H1 (cell line): ENCODE data around the gene TMED3. TPM values are rescaled to one million over a fixed set of nuclear protein-coding genes. Genes with fewer than 3 reads are reported as not detected.

ENCODE experiments used
- CTCF ChIA-PET: fragments of 300-600 bp; sonication (Branson Sonifier 250); formaldehyde crosslinking; loops from one replicate; lab custom pipeline; 2021; ENCODE audit not compliant: partially characterized antibody; lab: Charles Lee
- POLR2A ChIA-PET: fragments of 300-600 bp; sonication (Branson Sonifier 250); formaldehyde crosslinking; loops from one replicate; lab custom pipeline; 2021; ENCODE audit warnings: inconsistent platforms; ENCODE audit not compliant: partially characterized antibody; lab: Charles Lee
- DNase-seq, 2 experiments: peaks; one replicate each; pipeline versions ENCODE4 v3.0.0 to v3.0.0-alpha.2; 2010 to 2022; ENCODE audit warnings: low spot score in 2 of 2, low read depth in 1 of 2, mixed read lengths in 1 of 2
- FAIRE-seq: peaks from 2 replicates; lab custom pipeline; 2011; peaks lifted over from hg19 to GRCh38; lab: Jason Lieb, UNC
- H2AFZ ChIP-seq: 2 replicates; pipeline ENCODE4 v1.8.1; 2012; ENCODE audit warnings: low read length, inconsistent platforms
- H2AK5ac ChIP-seq: 2 replicates; pipeline ENCODE4 v1.6.1; 2013; ENCODE audit warnings: low read depth, low read length
- H2BK120ac ChIP-seq: replicated peaks from 2 replicates; pipeline ENCODE3; 2013; ENCODE audit warnings: low read depth, low read length, inconsistent platforms
- H2BK12ac ChIP-seq: 2 replicates; pipeline ENCODE4 v1.6.1; 2013; ENCODE audit warnings: low read depth, low read length
- H2BK15ac ChIP-seq: 2 replicates; pipeline ENCODE4 v1.6.1; 2013; ENCODE audit warnings: low read length
- H2BK20ac ChIP-seq: 2 replicates; pipeline ENCODE4 v1.6.1; 2013; ENCODE audit warnings: low read length
- H2BK5ac ChIP-seq: 2 replicates; pipeline ENCODE4 v1.6.1; 2013; ENCODE audit warnings: low read depth, low read length
- H3K14ac ChIP-seq: 2 replicates; pipeline ENCODE4 v1.6.1; 2013; ENCODE audit warnings: inconsistent platforms; ENCODE audit not compliant: insufficient read length
- H3K18ac ChIP-seq: 2 replicates; pipeline ENCODE4 v1.6.1; 2013; ENCODE audit warnings: low read length; ENCODE audit errors: extremely low read depth
- H3K23ac ChIP-seq: 2 replicates; pipeline ENCODE4 v1.6.1; 2013; ENCODE audit warnings: inconsistent platforms; ENCODE audit not compliant: insufficient read length
- H3K23me2 ChIP-seq: 2 replicates; pipeline ENCODE4 v1.6.1; 2013; ENCODE audit warnings: low read depth, low read length
- H3K27ac ChIP-seq: 2 replicates; pipeline ENCODE4 v1.6.1; 2011; ENCODE audit warnings: low read depth, low read length, inconsistent platforms
- H3K27me3 ChIP-seq, 4 experiments: replicated peaks in 1 of 4; 1 replicate in 1 of 4; 2 replicates in 3 of 4; pipeline versions ENCODE4 v1.6.1 to v1.8.1; 2011 to 2013; ENCODE audit warnings: low read length in 3 of 4, mild to moderate bottlenecking in 3 of 4, inconsistent platforms in 2 of 4, mixed read lengths in 2 of 4, moderate library complexity in 1 of 4; ENCODE audit not compliant: control insufficient read depth in 3 of 4, insufficient read depth in 3 of 4; ENCODE audit errors: extremely low read depth in 1 of 4
- H3K36me3 ChIP-seq, 4 experiments: 2 replicates each; pipeline versions ENCODE4 v1.6.1 to v1.8.1; 2011 to 2013; ENCODE audit warnings: mild to moderate bottlenecking in 4 of 4, low read length in 3 of 4, moderate library complexity in 2 of 4, control low read depth in 1 of 4, inconsistent platforms in 1 of 4; ENCODE audit not compliant: insufficient read depth in 4 of 4, control insufficient read depth in 2 of 4
- H3K4ac ChIP-seq: replicated peaks from 2 replicates; pipeline ENCODE3; 2013; ENCODE audit warnings: low read length, low read depth, mixed read lengths, inconsistent platforms; ENCODE audit not compliant: insufficient read length
- H3K4me1 ChIP-seq, 4 experiments: replicated peaks in 1 of 4; 1 replicate in 1 of 4; 2 replicates in 3 of 4; pipeline versions ENCODE4 v1.6.1 to v1.8.1; 2011 to 2013; ENCODE audit warnings: low read length in 3 of 4, inconsistent platforms in 2 of 4, mixed read lengths in 1 of 4; ENCODE audit not compliant: insufficient read depth in 4 of 4, control insufficient read depth in 3 of 4
- H3K4me2 ChIP-seq, 2 experiments: 2 replicates each; pipeline versions ENCODE4 v1.6.1 to v1.8.1; 2011 to 2013; ENCODE audit warnings: low read depth in 2 of 2, low read length in 2 of 2, control low read depth in 1 of 2, inconsistent platforms in 1 of 2, mild to moderate bottlenecking in 1 of 2; ENCODE audit not compliant: insufficient read depth in 1 of 2
- H3K4me3 ChIP-seq, 4 experiments: fragments of 200-600, 300-600 bp in 1 of 4; sonication (generic), shearing (Covaris generic), sonication (Bioruptor Twin) in 1 of 4; 2 replicates each; pipeline versions ENCODE4 v1.5.1 to v1.8.1; 2011 to 2016; ENCODE audit warnings: low read length in 4 of 4, low read depth in 3 of 4, control low read depth in 2 of 4, inconsistent platforms in 2 of 4, mild to moderate bottlenecking in 2 of 4, mixed read lengths in 1 of 4, moderate library complexity in 1 of 4; ENCODE audit not compliant: insufficient read depth in 2 of 4; ENCODE audit errors: extremely low read depth in 1 of 4
- H3K56ac ChIP-seq: replicated peaks from 2 replicates; pipeline ENCODE3; 2013; ENCODE audit warnings: low read depth, mild to moderate bottlenecking, mixed read lengths, low read length, inconsistent platforms; ENCODE audit not compliant: insufficient read length
- H3K79me1 ChIP-seq: 2 replicates; pipeline ENCODE4 v1.6.1; 2013; ENCODE audit warnings: low read depth, low read length, control low read depth
- H3K79me2 ChIP-seq, 2 experiments: 2 replicates each; pipeline versions ENCODE4 v1.6.1 to v1.8.1; 2012 to 2013; ENCODE audit warnings: low read length in 2 of 2, mild to moderate bottlenecking in 2 of 2, inconsistent platforms in 1 of 2; ENCODE audit not compliant: insufficient read depth in 2 of 2, control insufficient read depth in 1 of 2
- H3K9ac ChIP-seq, 4 experiments: replicated peaks in 1 of 4; 1 replicate in 1 of 4; 2 replicates in 3 of 4; pipeline versions ENCODE4 v1.6.1 to v1.8.1; 2011 to 2013; ENCODE audit warnings: low read depth in 3 of 4, low read length in 3 of 4, control low read depth in 2 of 4, mild to moderate bottlenecking in 2 of 4, moderate library complexity in 2 of 4, inconsistent platforms in 1 of 4; ENCODE audit errors: extremely low read depth in 1 of 4
- H3K9me3 ChIP-seq, 2 experiments: 2 replicates each; pipeline versions ENCODE4 v1.6.1 to v1.8.1; 2012 to 2013; ENCODE audit warnings: mild to moderate bottlenecking in 2 of 2, moderate library complexity in 2 of 2, control low read depth in 1 of 2, inconsistent platforms in 1 of 2, low read depth in 1 of 2, low read length in 1 of 2, mixed read lengths in 1 of 2; ENCODE audit not compliant: insufficient read depth in 2 of 2
- H4K20me1 ChIP-seq, 2 experiments: replicated peaks in 1 of 2; 2 replicates each; pipeline versions ENCODE3 to v1.8.1; 2011 to 2013; ENCODE audit warnings: inconsistent platforms in 2 of 2, low read length in 2 of 2, mild to moderate bottlenecking in 1 of 2; ENCODE audit not compliant: insufficient read depth in 2 of 2, control insufficient read depth in 1 of 2
- H4K5ac ChIP-seq: 2 replicates; pipeline ENCODE4 v1.6.1; 2013; ENCODE audit warnings: low read length, low read depth, mixed read lengths, inconsistent platforms; ENCODE audit not compliant: insufficient read length
- H4K8ac ChIP-seq: 2 replicates; pipeline ENCODE4 v1.8.0; 2013; ENCODE audit warnings: mild to moderate bottlenecking, moderate library complexity, low read length, inconsistent platforms; ENCODE audit not compliant: insufficient read depth; ENCODE audit errors: extremely low read depth
- H4K91ac ChIP-seq: replicated peaks from 2 replicates; pipeline ENCODE3; 2013; ENCODE audit warnings: low read length, mixed read lengths, inconsistent platforms; ENCODE audit not compliant: insufficient read length
- ASH2L ChIP-seq: fragments of 200-600, 300-600 bp; sonication (generic); IDR thresholded peaks from one replicate; pipeline ENCODE4 v1.7.1; 2017; ENCODE audit warnings: low read length
- CBX5 ChIP-seq: fragments of 300-800, 300-1000 bp; sonication (generic); IDR thresholded peaks from 2 replicates; pipeline ENCODE4 v1.7.1; 2016; ENCODE audit warnings: antibody characterized with exemption, low read length, low read depth
- FOSL1 ChIP-seq: IDR thresholded peaks from 2 replicates; pipeline ENCODE4 v1.6.1; 2011; ENCODE audit warnings: mild to moderate bottlenecking, low read depth, low read length, moderate library complexity; ENCODE audit not compliant: insufficient read depth
- KDM4A ChIP-seq: IDR thresholded peaks from one replicate; pipeline ENCODE4 v1.7.1; 2012; ENCODE audit warnings: low read depth, mild to moderate bottlenecking, moderate library complexity, low read length, inconsistent platforms; ENCODE audit not compliant: severe bottlenecking
- KDM5A ChIP-seq: fragments of 200-600 bp; IDR thresholded peaks from 2 replicates; pipeline ENCODE4 v1.7.1; 2012; ENCODE audit warnings: mild to moderate bottlenecking, low read length, inconsistent platforms, mixed read lengths
- PHF8 ChIP-seq: fragments of 200-600 bp; sonication (generic); conservative IDR thresholded peaks from 2 replicates; pipeline ENCODE4 v1.7.1; 2012; ENCODE audit warnings: low read depth, mild to moderate bottlenecking, inconsistent platforms, low read length, moderate library complexity
- POLR2A ChIP-seq, 2 experiments: IDR thresholded peaks; 1 replicate in 1 of 2; 2 replicates in 1 of 2; pipeline ENCODE4 v1.6.1; 2011; ENCODE audit warnings: low read depth in 2 of 2, low read length in 2 of 2, mild to moderate bottlenecking in 2 of 2; ENCODE audit errors: control extremely low read depth in 1 of 2
- SP2 ChIP-seq: IDR thresholded peaks from 2 replicates; pipeline ENCODE4 v1.6.1; 2012; ENCODE audit warnings: mild to moderate bottlenecking, low read length, inconsistent platforms
- SRF ChIP-seq: IDR thresholded peaks from 2 replicates; pipeline ENCODE4 v1.6.1; 2011; ENCODE audit warnings: mild to moderate bottlenecking, low read depth, low read length, moderate library complexity
- SUZ12 ChIP-seq: fragments of 200-600 bp; sonication (generic); IDR thresholded peaks from 2 replicates; pipeline ENCODE4 v1.6.1; 2012; ENCODE audit warnings: mild to moderate bottlenecking, inconsistent platforms, low read length, moderate library complexity, mixed read lengths
- TAF7 ChIP-seq: optimal IDR thresholded peaks from 2 replicates; pipeline ENCODE3; 2011; ENCODE audit warnings: low read depth, mild to moderate bottlenecking, inconsistent platforms, low read length, moderate library complexity, borderline replicate concordance
- YY1 ChIP-seq: IDR thresholded peaks from 2 replicates; pipeline ENCODE4 v1.6.1; 2011; ENCODE audit warnings: low read depth, mild to moderate bottlenecking, low read length
- WGBS, 2 experiments: shearing (Covaris generic) in 1 of 2; methylation state at CpG; one replicate each; pipeline versions ENCODE4 v1.1.6 to v1.1.7; 2013 to 2015; ENCODE audit warnings: low lambda C conversion rate in 2 of 2, mixed read lengths in 2 of 2, inconsistent platforms in 1 of 2, low coverage in 1 of 2, missing lambda C conversion rate in 1 of 2; ENCODE audit not compliant: insufficient replicate concordance in 2 of 2, insufficient coverage in 1 of 2, insufficient read length in 1 of 2; ENCODE audit errors: extremely low coverage in 1 of 2, missing lambda C conversion rate in 1 of 2; 5-methylcytosine and 5-hydroxymethylcytosine counted together
- polyA plus RNA-seq, 7 experiments: library from polyadenylated mRNA; depleted of rRNA in 3 of 7; stranded (reverse) in 5 of 7; unstranded in 2 of 7; fragments of >200 nt in 5 of 7; fragments of 200-250 nt in 2 of 7; gene quantifications; 1 replicate in 5 of 7; 2 replicates in 1 of 7; 4 replicates in 1 of 7; pipeline versions ENCODE4 v1.2.1 to v1.2.3, GENCODE V29; 2011 to 2013; ENCODE audit warnings: missing spikeins in 2 of 7, mixed read lengths in 2 of 7
- total RNA-seq: library from RNA; stranded (reverse); fragmentation: NEBNext Ultra II Directional; extraction: Animal tissue kit (Norgen Biotek cat#: 25700); gene quantifications from 2 replicates; pipeline ENCODE4 v1.2.1, GENCODE V29; 2021

The TMED3 gene
- total and polyA plus RNA-seq, 2 of the 8 experiments (the other 6 are each of a cell fraction or from before 2014, with no cell fraction given): 50.2 to 110 TPM

DNA sequence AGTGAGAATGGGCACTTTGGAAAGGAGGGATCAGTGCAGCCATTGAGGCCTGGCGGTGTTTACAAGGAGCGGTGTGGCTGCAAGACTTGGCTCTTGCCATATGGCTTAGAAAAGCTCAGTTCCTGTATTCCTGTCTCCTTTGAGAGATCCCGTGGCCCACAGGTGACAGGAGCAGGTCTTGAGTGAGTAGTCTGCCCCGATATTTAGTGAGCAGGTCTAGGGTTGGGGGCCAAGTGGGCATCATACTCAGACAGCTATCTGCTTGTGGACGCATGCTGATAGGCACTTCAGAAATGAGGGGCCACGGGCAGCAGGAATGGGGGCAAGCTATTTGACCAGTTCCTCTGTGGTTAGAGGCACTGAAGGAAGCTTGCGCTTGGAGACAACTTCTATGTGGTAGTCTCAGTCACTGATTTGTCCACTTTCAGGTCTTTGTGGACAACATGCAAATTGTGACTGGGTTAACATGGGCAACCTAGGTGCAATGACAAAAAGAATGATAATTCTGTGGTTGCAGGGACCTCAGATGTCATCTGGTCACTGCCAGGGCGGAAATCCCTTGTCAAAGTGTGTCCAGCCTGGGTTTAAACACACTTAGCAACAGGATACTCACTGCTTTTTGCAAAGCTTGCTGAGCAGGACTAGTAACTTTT is 1.1 kb downstream of the TMED3 start:
- Histone ChIP-seq H4K5ac (no peak overlapping the region), H3K23me2 (peaks cover 14% of the 10 kb centered on the region; the same call in 1 of the 2 replicates), H3K18ac (no peak overlapping the region), H2BK12ac (no peak overlapping the region), H2AFZ (no peak overlapping the region), H3K14ac (no peak overlapping the region), H3K9me3 (no peaks in the 10 kb centered on the region), H3K27me3 (peaks cover 0 to 7% (median 2%) of the 10 kb centered on the region in 4 experiments; a peak in 3 of 7 replicates), H2BK5ac (no peak overlapping the region), H3K4me2 (peak overlapping the region; percentile 77 to 84), H3K36me3 (peaks cover 19 to 33% (median 33%) of the 10 kb centered on the region in 4 experiments), H3K79me2 (peaks cover 0 to 18% of the 10 kb centered on the region in 2 experiments; a peak in 2 of 4 replicates), H4K20me1 (peaks cover 0 to 2% of the 10 kb centered on the region in 2 experiments), H3K56ac (no peak overlapping the region), H3K4ac (no peak overlapping the region), H3K9ac (peak overlapping the region in 3 of 4 experiments; percentile 3 to 72 (median 67); a peak in 5 of 7 replicates), H2BK120ac (no peak overlapping the region), H3K4me3 (peak overlapping the region; percentile 74 to 88 (median 80)), H3K4me1 (peaks cover 0 to 11% (median 5%) of the 10 kb centered on the region in 4 experiments; a peak in 4 of 7 replicates), H4K8ac (no peak overlapping the region), H4K91ac (no peak overlapping the region), H2BK20ac (no peak overlapping the region), H3K27ac (no peak overlapping the region), H3K79me1 (peaks cover 3% of the 10 kb centered on the region; the same call in 1 of the 2 replicates), H3K23ac (no peak overlapping the region), H2BK15ac (no peak overlapping the region), H2AK5ac (peak overlapping the region; percentile 16; the same call in 1 of the 2 replicates)
- FAIRE-seq: no peak
- WGBS, 2 experiments: 77% methylated on average over 8 of the region's 8 CpGs; no CpG with 5 or more reads in 1 of the 2 experiments
- ChIA-PET POLR2A (interaction anchor here (1.5 kb wide), 1 partner anchor 107 kb away, joined by 5 read pairs; no protein-coding TSS in a partner anchor), CTCF (interaction anchor here (1.2 to 1.4 kb wide), 4 partner anchors 10 to 284 kb away, joined by 3 to 4 read pairs (median 4); no protein-coding TSS in a partner anchor)
- no peak for DNase-seq
- TF ChIP-seq KDM4A: no peak
- no peak for TF ChIP-seq CBX5
- TF ChIP-seq KDM5A: no peak
- TF ChIP-seq ASH2L: no peak
- no peak for TF ChIP-seq SRF
- no peak for TF ChIP-seq PHF8
- no peak for TF ChIP-seq POLR2A (IDR thresholded peaks at IDR 0.05; ENCODE audit: control extremely low read depth in 1 of 2, low read depth in 2 of 2, low read length in 2 of 2)
- TF ChIP-seq YY1: no peak
- TF ChIP-seq FOSL1: no peak
- no peak for TF ChIP-seq TAF7
- no peak for TF ChIP-seq SUZ12
- TF ChIP-seq SP2: no peak
